SKM-1 treated with dmso at 0.1 percent for 144 hours (cell line): ENCODE measurements around the gene UROC1.

Source experiments
- DNase-seq: peaks from one replicate; lab custom pipeline; 2025; ENCODE audit not compliant: unreplicated experiment; lab: John Stamatoyannopoulos, UW

UROC1 gene

DNA sequence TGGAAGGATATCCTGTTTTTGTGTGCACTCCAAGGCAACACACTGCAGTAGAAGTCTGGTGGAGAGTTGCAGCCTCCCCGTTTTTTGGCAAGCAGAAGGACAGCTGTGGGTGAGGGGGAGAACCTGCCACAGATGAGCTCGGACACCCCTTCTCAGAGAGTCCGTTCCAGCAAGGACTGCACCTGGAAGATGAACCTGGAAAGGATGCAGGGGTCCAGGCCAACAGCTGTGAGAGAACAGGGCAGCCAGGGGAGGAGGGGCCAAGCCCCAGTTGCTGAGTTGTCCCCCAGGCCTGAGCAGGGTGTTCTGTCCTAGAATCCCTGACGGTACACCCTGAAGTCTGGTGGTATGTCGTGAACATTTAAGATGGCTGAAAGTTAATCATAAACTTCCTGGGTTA, 72.1 kb downstream of the UROC1 start:
- no peak for DNase-seq

DNA sequence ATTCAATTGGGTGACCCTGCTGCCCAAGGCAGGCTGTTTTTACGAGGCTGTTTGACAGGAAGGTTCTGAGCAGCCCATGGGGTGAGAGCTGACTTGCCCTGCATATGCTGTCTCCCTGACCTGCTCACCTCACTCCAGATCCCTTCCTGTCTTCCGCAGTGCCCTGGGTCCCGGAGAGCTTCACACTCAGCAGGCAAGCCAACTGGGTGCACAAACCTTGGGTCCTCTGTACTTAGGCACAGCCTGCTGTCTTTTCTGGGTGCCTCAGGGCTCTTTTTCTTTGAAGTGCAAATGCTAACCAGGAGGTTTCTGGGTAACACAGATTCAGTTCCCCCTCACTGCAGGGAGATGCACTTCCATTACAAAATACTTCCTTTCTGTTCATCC, 74.7 kb downstream of the UROC1 start:
- no peak for DNase-seq

DNA sequence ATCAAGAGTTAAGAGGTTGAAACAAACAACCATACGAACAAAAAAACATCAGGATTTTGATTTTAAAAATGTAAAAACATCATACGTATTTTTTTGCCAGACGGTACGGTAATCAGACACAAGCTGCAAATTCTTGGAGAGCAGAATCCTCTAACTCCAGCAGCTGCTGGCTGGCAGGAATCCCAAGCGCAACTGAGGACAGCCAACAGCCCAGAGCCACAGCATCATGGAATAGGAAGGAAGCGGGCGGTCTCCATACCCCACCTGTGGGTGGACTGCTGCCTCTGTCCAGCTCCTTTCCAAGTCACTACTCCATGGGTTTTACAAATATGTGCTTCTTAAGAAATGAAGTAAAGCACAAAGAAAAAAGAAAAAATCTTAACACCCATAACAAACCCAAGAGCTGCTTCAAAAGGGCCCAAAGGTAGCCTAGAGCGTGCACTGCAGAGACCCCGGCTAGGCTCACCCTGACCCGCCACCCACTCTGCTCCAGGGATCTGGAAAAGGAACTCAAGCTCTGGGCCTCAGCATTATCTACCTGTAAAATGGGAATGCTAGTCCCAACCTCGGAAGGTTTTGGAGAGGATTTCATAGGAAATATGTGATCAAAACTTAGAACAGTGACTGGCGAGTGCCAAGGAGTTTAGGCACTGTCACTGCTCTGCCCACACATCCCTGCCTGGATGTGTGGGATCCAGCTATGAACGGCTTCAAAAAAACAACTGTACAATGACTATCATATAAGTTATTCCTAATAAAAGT, 75.3 kb downstream of the UROC1 start:
- no peak for DNase-seq

DNA sequence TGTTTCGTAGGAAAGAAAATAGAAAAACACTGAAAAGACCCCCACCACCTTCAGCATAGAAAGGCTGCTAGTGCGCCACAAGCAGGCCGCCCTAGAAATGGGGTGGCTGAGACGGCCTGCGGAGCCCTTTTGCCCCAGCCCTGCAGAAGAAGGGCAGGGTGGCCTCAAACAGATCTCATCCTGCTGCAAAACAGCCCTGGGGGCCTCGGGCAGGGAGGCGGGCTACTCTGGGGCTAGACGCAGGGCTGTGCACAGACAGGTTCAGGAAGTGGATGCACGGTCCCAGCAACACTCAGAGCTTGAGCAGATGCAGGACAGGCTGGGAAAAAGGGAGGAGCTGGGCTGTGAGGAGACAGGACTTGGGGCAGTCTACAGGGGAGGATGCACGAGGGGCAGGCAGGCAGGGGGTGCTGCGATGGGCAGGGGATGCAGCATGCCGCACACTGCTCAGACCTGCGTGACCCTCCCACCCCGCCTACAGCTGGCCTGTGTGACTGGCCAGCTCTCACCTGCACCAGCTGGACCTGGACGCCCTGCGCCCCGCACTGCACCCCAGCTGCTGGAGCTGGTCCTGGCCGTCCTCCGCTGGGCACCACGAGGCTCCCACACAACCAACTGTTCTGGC, 76.2 kb downstream of the UROC1 start:
- no peak for DNase-seq

DNA sequence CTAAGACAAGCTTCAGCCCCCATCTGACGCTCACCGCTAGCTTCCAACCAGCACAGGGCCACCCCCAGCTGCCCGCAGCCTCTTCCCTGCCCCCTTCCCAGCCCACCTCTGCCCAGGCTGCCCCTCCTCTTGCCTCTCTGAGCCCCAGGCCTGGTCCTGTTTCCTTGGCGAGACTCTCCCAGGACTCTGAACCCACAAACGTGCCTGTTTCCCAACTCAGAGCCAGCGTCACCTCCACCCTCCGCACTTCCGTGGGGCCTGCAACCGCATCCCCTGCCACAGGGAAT, 76.9 kb downstream of the UROC1 start:
- DNase-seq = no peak

DNA sequence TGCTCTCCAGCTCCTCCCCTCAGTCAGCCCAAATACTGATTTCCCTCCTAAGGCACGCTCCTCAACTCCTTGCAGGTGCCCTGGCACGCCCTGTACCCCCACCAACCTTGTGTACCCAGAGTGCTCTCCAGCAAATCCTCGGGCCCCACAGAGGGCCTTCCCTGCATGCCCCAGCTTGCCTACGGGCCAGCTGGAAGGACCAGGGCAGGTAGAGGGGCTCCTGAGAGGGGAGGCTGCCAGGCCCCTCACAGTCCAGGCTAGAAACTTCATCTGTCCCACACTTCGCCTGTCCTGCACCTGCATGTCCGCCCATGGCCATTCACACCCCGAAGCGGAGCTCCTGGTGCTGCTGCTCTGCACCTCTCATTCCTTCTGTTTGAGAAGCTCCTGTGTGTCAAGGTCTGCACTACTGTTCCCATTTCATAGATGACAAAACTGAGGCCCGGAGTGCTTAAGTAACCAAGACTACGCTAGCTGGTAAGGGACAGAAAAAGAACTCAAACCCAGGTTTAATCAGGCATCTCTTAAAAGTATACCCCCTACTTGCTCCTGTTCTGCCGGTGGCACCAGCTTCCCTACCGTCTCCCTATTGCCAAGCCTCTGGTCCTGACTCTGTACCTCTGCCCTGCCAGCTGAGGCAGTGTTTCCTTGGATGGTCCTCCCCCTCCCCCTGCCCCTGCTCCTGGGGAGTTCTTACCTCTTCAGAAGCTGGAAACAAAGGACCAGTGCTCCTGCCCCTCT, 77.4 kb downstream of the UROC1 start:
- no peak for DNase-seq

DNA sequence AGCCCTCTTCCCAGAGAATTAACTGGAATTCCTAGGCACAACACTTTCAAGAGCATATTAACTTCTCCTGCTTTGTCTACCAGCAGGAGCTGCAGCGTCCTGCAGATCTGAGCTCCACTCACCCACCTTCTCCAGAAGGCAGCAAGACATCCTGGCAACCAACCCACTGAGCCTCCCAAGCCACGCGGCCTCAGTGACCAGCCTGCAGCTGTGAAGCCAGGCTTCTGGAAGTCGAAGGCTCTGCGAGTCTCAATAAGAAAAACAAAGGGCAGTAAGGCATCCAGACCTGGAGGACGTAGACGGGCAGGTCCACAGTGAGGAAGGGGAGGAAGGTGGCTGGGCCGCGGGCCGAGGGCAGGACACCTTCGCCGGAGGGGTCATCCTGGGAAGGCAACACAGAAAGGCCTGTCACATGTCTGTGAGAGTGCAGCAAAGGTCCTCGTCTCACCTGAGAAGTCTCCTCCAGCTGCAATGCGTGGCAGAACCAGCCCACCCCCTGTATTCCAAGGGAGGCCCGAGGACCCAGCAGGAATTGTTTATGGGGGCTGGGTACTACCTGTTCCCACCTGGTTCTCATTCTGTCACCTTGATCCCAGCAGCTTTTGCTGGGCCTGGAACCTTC, 78.1 kb downstream of the UROC1 start:
- DNase-seq = no peak

DNA sequence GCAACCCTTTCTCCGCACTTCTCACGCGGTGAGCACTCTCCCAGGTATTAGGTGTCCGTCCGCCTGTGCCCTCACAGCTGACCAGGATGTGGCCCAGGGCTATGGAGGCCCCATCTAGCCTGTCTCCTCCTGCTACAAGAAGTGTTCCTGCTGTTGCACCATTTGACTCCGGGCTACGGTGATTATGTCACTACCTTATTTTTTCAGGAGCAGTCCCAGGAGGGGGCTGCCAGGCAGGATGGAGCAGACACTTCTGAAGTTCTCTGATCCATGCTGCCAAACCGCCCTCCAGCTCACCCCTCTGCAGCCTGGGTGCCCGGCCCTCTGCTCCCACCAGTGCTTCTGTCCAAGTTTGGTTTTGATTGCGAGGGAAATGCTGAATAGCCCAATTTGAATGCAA, 78.8 kb downstream of the UROC1 start:
- no peak for DNase-seq

DNA sequence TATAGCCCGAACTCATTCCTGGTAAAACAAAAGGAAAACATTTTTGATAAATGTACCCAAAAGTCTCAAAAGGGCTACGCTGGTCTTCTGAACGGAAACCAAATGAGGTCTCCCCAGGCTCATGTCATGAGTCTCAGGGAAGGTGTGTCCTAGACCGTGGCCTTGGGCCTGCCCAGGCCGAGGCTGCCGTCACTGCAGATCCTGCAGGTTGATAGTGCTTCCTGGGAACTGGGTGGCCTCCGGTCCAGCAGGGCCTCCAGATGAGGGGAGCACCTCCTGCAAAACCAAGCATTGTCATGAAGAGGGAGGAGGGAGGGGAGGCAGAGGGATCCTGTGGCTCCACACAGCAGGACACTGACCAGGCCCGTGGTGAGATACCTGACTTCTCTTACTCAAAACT, 79.4 kb downstream of the UROC1 start:
- DNase-seq = no peak

DNA sequence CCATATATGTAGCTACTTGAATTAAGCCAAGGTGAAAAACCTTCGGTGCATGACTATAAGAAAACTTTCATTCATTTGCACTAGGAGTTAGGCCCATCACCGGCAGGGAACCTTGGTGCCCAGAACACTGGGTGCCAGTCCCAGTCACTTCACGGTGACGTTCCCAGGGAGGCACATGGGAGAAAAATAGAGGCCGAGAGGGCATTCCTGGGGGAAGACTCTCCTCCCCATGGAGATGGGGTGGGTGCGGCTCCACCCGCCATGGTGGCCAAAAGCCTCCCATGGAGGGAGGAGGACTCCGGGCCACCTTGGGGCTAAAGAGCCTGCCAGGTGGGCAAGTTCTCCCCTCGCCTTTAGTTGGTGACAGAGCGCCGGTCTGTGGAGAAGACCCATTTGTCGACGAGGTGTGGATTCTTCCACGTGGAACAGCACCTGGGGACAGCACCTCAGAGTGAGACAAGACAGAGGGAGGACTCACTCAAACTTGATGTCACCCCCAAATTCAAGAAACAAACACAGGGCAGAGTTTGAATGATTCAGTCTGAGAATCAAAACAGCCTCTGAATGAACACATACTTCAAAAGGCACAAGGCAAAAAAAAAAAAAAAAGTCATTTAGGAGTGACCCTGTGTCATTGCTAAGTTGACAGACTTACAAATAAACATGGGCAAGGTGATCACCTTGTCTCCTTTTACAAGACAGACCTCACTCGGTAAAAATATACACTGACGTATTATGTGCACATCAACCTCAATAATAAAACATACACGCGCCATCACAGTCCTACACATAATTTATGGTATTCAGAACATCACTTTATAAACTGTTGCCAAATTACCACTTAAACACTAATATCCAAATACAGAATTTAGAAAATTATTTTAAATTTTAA, 80.5 kb downstream of the UROC1 start:
- DNase-seq = no peak

DNA sequence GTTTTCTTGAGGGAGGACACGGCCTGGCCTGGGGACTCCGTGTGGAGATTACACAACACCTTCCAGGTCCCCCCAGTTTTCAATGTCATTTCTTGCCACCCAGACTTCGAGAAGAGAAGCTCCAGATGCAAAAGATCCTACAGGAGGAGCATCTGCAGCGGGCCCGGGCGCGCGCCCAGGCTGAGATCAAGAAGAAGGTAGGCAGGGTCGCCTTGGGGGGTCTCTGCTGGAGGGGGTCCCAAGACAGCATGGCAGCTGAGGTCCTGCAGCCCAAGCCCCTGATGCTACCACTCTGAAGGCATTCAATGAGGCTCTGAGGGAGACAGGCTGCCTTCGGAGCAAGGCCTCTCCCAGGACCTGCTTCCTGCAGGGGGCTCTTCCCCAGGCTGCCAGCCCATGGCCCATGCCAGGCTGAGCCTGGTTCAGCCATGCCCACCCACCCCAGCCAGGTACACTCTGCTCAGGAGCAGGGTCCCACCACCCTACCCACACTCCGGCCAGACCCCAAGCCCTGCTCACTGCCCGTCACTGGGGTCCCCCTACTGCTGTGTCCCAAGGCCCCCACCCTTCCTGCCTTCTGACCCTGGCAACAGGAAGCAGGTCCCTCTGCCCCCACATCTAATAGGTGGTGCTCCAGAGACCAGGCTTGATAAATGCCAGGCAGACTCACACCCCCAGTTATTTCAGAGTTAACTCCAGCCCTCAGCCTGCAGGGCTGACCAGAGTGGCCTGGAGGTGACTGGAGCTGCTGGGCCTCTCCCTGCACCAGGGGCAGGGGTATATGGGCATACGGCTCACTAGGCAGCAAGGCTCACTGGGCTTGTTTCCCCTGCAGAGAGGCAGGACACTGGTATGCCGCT, 81.9 kb downstream of the UROC1 start:
- DNase-seq = no peak

DNA sequence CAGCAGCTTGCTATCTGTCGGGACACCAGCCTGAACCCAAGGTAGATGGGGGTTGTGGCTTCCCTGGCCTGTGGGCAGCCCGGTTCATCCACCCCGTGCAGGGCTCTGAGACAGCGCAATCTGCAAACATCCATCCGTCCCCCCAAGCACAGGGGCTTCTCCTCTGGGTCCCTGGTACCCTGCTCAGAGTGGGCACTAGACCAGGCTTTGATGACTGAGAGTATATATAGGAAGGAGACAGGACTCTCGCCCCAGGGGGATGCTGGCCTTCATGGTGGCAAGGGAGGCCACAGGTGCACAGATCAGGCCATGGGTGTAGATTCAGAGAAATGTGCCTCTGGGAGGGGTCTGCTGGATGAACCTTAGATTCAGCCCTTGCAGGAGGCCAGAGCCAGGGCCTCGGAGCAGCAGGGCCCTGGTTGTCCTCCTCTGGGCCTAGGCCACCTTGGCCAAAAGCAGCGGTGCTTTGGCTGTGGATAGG, 82.6 kb downstream of the UROC1 start:
- no peak for DNase-seq

DNA sequence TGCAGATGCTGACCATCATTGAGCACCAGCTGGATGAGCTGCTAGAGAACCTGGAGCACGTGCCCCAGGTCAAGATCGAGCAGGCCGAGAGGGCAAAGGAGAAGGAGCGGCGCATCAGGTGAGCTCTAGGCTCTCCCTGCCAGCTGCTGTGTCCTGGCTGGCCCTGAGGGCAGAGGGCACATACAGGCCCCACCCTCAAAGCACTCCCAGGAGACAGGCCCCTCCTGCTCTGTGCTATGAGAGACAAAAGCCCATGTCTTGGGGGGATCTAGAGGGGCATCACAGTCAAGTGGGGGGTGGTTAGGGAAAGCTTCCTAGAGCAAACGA, 83.3 kb downstream of the UROC1 start:
- no peak for DNase-seq

DNA sequence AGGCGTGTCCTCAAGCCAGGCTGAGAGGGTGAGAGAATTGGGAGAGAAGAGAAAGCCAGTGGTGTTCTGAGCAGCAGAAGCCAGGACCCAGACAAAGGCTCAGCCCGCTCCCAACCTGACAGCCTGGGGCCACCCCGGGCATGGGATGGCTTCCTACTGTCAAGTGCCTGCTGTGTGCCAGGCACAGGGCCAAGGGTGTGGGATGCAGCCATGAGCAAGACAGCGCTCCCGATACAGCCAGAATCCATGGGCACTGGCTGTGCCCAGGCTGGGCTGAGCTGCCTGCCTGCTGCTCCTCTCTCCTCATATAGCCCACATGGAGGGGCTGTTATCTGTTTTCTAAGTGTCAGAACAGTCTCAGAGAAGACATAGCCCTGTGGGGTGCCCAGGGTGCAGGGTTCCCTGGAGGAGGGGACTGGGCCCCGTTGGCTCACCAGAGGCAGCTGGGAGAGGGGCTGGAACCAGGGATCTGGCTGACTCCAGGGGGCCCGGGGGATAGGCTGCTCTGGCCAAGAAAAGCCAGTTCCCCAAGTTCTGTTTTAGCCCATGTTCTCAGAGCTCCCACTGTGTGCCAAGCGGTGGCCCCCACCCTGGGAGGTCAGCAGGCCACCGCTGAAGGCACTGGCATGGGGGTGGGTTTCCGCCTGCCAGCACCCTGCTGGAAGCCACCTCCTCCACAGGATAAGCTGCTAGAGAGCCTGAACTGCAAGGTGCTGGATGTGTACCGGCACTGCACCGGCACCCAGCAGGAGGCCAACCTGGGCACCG, 83.9 kb downstream of the UROC1 start:
- DNase-seq = no peak

DNA sequence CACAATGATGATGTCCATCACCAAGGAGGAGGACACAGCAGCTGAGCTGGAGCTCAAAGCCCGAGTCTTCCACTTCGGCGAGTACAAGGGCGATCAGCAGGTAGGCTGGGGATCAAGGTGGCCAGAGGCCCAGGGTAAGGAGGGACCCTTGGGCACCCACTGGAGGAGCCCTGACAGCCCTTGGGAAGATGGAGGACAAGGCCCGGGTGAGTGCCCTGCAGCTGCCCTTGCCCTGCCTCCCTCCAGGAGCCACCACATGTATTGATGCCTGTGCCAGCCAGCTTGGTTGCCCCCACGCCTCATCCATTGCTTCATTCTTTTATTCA, 84.5 kb downstream of the UROC1 start:
- no peak for DNase-seq

DNA sequence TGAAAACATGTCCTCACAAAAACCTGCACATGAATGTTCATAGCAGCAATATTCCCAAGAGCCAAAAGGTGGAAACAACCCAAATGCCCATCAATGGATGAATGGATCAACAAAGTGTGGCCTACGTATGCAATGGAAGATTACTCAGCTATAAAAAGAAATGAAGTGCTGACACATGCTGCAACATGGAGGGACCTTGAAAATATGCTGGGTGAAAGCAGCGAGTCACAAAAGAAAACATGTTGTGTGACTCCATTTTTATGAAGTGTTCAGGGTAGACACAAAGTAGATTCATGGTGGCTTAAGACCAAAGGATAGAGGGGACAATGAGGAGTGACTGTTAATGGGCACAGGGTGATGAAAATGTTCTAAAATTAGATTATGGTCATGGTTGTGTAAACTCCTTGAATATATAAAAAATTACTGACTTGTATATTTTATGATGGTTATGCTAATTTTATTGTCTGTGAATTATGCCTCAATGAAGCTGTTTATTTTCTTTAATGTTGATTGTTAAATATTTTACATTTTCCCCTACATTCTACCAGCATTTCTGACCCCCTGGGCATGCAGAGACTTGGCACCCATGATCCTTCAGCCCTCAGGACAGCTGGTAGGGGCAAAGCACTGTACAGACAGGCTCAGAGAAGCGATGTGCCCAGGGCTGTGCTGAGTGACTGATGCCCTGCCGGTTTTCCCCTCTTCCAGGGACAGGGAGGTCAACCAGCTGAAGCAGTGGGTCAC, 85.0 kb downstream of the UROC1 start:
- no peak for DNase-seq
